ENCODE measurements around the gene FBXL20.

- TF ChIP-seq POLR2A (IDR thresholded peaks at IDR 0.05), result no peak
- no peak for TF ChIP-seq CTCF (IDR thresholded peaks at IDR 0.05)
Measured at GRCh38 chr17:39327109-39327508, 74.3 kb downstream of the FBXL20 start.
